GF-D8 (cell line): ENCODE results near the gene GTSF1L.

ENCODE experiments used
- DNase-seq: peaks from one replicate; lab custom pipeline; 2025; lab: John Stamatoyannopoulos, UW

The GTSF1L gene

GRCh38 chr20:43716757-43717615 lies 9.8 kb downstream of the GTSF1L start:
- no peak for DNase-seq

DNA sequence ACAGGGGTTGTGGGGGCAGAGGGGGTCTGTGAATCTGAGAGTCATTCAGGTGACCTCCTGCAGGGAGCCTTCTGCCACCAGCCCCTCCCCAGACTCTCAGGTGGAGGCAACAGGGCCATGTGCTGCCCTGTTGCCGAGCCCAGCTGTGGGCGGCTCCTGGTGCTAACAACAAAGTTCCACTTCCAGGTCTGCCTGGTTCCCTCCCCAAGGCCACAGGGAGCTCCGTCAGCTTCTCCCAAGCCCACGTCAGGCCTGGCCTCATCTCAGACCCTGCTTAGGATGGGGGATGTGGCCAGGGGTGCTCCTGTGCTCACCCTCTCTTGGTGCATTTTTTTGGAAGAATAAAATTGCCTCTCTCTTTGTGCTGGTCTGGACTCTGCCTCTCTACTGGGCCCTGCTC lies 10.7 kb downstream of the GTSF1L start:
- DNase-seq, result no peak

- no peak for DNase-seq
Measured at GRCh38 chr20:43715511-43715910, 11.3 kb downstream of the GTSF1L start.

GRCh38 chr20:43715044-43715443 lies 11.8 kb downstream of the GTSF1L start:
- no peak for DNase-seq

- DNase-seq, result no peak
Measured at GRCh38 chr20:43711098-43711654, 15.6 kb downstream of the GTSF1L start.

DNA sequence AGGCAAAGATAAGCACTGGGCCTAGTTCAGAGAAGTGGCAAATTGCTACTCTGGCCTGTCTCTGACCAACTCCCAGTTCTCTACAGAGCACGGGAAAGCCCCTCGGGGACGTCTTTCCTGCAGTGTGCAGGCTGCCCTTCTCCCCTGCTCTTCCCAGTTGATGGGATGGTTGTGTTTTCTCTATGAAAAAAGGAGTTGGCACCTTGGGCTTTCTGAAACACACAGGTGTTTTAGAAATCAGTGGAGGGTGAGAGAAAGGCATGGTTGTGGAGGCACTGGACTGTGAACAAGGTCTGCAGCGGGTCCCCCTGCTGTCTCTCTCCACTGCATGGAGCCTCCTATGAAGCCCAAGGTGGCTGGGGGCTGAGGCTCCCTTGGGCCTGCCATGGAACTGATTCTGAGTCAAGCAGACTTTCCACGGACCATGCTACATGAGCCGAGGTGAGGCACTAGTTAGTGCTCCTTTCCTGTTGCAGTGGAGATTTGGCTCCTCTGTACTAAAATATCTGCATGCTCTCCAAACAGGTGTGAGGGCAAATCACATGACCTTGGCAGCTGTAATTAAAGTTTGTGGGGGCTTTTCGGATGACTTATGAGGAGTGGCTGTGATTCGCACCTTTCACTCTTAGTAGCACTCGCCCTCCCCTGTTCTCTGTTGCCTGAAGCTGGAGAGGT lies 16.3 kb downstream of the GTSF1L start:
- DNase-seq, result no peak

GRCh38 chr20:43702502-43702901 lies 24.3 kb downstream of the GTSF1L start:
- DNase-seq, result no peak

DNA sequence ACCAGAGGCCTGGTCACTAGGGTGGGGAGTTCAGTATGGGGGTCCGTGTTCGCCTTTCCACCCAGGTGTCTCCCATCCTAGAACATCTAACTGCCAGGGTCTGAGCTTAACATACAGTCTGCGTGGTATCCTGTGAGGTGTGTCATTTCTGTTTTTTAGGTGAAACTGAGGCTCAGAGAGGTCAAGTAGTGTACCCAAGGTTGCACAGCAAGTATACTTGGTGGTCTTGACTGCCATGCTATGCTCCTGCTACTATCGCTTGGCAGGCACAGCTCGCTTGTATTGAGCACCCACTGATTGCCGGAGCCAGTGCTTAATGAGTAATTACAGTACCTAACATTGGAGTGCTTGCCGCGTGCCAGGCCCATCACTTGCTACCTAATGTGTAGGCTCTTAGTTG lies 26.2 kb downstream of the GTSF1L start:
- DNase-seq, result no peak

GRCh38 chr20:43699941-43700565 lies 26.7 kb downstream of the GTSF1L start:
- no peak for DNase-seq

DNA sequence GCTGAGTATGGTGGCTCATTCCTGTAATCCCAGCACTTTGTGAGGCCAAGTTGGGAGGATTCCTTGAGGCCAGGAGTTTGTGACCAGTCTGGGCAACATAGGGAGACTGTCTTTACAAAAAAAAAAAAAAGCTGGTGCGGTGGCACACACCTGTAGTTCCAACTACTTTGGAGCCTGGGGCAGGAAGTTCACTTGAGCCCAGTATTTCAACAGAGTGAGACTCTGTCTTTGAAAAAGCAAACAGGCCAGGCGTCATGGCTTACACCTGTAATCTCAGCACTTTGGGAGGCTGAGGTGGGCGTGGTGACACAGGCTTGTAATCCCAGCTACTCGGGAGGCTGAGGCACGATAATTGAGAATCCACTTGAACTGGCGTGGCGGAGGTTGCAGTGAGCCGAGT lies 31.2 kb downstream of the GTSF1L start:
- no peak for DNase-seq

- no peak for DNase-seq
Measured at GRCh38 chr20:43694763-43695162, 32.0 kb downstream of the GTSF1L start.

DNA sequence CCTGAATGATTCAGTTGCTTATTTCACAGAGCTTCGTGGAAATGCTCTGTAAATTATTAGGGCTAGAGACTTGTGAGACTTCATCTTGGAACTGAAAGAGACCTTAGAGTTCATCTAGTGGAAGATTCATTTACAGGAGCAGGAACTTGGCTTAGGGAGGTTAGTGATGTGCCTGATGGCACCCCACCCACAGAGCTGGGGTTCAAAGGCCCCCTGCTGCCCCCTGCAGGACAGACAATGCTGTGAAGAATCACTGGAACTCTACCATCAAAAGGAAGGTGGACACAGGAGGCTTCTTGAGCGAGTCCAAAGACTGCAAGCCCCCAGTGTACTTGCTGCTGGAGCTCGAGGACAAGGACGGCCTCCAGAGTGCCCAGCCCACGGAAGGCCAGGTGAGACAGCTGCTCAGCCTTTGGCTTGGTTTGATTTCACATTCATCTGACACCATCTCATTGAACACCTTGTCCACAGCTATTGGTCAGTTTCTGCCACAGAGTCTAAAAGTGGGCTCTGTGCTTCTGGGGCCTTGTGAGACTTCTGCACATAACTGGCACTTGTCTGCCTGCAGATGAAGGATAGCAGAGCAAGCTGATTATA lies 34.8 kb downstream of the GTSF1L start:
- DNase-seq, result no peak

DNA sequence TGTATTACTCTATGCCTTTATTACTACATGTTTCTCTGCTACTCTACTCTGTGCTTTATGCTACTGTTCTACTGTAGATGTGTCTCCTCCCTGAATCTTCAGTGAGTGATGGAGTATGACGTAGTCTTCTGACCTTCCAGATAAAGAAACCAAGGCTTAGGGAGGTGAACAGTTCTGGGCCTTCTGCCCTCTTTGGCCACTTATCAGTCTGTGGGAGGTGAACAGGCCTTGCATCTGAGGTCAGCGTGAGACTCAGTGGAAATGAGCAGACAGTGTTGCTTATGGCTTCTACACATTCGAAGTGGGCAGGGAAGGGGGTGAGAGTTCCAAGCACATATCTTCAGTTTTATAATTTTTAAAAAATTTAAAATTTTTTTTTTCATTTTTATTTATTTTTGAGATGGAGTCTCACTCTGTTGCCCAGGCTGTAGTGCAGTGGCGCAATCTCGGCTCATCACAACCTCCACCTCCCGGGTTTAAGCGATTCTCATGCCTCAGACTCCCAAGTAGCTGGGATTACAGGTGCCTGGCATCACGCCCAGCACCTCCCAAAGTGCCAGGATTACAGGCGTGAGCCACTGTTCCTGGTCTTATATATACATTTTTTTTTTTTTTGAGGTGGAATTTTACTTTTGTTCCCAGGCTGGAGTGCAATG lies 35.7 kb downstream of the GTSF1L start:
- no peak for DNase-seq

DNA sequence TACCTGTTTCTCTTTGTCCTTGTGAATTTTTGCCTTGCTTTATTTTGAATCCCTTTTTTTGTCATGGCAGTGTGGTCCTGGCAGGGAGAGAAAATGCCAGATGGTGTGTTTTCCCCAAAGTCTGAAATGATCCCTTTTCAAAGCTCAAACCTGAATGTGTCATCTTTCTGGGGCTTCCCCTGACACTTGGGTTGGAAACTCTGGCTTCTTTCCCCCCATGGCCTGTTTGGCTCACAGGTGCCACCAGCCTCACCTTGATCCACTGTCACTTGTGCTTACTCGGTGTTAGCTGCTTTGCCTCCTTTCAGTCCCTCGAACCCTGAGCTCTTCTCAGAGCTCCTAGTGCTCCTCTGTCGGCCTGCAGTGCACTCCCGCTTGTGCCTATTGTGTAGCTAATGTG lies 37.6 kb downstream of the GTSF1L start:
- DNase-seq, result no peak

DNA sequence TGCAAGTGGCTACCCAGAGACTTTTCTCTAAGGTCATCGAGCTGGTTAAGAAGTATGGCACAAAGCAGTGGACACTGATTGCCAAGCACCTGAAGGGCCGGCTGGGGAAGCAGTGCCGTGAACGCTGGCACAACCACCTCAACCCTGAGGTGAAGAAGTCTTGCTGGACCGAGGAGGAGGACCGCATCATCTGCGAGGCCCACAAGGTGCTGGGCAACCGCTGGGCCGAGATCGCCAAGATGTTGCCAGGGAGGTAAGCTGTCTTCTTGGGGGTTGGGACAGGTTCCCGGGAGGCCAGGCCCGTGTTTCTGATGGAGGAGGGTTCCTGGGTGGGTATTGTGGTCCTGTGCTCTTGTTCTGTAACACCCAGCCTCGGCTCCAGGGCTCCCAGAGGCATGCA lies 40.0 kb downstream of the GTSF1L start:
- DNase-seq, result no peak

DNA sequence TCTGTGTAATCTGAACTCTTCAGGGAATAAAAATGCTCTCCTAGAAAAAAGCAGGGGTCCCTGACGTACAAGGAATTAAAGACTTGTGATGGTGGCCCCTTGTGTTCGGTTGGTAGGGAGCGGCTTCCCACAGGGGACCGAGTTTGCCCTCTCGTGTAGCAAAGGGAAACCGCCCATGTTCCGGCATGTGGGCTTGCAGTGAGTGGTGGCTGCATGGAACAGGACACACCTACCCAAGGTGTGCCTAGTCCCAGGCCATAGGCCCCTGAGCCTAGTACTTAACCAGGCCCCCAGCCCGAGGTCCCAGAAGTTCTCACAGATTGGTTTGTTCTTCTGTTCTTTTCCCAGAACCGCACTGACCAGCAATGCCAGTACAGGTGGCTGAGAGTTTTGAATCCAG lies 44.4 kb downstream of the GTSF1L start:
- no peak for DNase-seq

DNA sequence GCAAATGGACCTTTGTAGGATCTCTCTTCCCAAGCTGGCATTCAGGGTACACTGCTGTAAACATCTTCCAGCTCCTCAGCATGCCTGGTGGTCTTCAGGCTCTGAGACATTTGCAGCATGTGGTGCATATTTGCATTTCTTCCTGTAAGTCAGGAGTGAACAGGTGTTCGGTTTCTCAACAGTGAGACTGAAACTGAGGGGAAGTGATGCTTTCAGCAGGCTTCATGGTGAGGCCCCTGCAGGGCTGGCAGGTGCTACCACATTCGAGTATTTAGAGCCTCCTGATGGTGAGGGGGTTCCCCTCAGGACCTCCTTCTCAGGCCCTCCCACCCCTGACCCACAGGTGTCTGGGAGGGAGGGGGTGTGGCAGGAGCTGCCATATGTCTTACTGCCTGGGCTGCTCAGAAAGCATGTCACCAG lies 44.8 kb downstream of the GTSF1L start:
- peak; percentile 8 for DNase-seq

GRCh38 chr20:43681468-43681942 lies 45.3 kb downstream of the GTSF1L start:
- DNase-seq, result no peak

DNA sequence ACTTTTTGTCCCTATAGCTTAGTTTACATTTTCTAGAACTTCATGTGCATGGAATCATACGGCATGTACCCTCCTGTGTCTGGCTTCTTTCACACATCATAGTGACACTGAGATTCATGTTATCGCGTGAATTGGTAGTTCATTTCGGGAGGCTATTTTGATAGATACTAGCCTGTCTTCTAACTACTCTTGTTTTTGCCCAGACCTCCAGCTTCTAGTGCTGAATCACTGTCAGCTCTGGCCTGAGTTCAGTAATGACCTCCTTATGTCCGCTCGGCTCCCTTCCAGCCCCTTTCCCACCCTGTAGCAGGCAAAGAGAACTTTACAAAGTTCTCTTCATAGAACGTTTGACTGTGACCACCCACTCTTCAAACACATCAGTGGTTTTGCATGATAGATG lies 45.8 kb downstream of the GTSF1L start:
- DNase-seq, result no peak

- DNase-seq, result no peak
Measured at GRCh38 chr20:43676368-43676767, 50.4 kb downstream of the GTSF1L start.
